ENCODE results near the gene RPL26. TPM values are rescaled to one million over a fixed set of nuclear protein-coding genes. Genes with fewer than 3 reads are reported as not detected.
"Not testable (repeated sequence)": the region's sequence is repeated elsewhere in the genome, so short reads cannot be mapped to it uniquely, and the experiment has no call there.

Gene RPL26
- total RNA-seq, 1 donor: 6,688 TPM

DNA sequence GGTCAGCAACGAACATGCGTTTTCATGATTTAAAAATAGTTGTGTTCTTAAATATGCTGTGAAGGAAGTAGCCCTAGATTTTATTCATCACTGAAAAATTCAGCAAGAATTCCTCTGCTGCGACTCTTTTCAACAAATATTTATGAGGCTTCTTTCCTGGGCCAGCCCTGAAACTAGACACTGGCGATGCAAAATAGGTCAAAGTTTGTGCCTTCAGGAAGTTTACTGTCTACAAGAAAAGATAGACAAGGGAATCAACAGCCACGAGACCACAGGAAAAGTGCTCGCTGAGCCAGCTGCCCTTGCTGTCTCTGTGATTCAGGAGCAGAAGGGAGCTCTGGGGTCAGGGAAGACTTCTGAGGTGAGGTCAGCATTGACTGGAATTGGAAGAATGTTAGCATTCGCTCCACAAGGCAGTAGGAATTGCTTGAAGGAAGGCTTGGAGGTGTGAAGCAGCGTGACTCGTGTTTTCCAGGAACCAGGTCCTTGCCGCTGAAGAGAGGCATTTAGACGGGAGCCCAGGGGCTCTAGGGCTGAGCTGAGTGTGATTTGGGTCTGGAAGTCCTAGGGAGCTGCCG, 1.9 kb upstream of the RPL26 start:
- Histone ChIP-seq H3K4me3 (ENCODE audit: low read length) (no peak overlapping the region), H3K4me1 (ENCODE audit: insufficient read depth, low read length) (peaks cover 48% of the 10 kb centered on the region), H3K9me3 (ENCODE audit: low read depth, low read length) (no peaks in the 10 kb centered on the region), H3K27me3 (ENCODE audit: insufficient read depth, low read length) (no peaks in the 10 kb centered on the region)

DNA sequence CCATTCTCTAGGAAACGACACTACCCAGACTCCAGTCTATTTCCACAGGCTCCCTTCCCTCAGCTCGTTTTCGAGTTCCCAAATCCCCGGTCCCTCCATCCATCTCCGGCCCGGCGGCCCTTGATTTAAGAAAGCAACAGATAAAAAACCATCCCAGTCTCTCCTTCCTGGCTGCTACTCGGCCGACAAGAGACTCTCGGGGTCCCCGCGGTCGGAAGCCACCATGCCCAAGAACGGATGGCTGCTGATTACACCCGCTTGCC, 182 bp downstream of the RPL26 start:
- Histone ChIP-seq H3K27me3 (ENCODE audit: insufficient read depth, low read length) (no peaks in the 10 kb centered on the region), H3K4me3 (ENCODE audit: low read length) (peak overlapping the region; percentile 86), H3K9me3 (ENCODE audit: low read depth, low read length) (no peaks in the 10 kb centered on the region), H3K4me1 (ENCODE audit: insufficient read depth, low read length) (peaks cover 48% of the 10 kb centered on the region)

DNA sequence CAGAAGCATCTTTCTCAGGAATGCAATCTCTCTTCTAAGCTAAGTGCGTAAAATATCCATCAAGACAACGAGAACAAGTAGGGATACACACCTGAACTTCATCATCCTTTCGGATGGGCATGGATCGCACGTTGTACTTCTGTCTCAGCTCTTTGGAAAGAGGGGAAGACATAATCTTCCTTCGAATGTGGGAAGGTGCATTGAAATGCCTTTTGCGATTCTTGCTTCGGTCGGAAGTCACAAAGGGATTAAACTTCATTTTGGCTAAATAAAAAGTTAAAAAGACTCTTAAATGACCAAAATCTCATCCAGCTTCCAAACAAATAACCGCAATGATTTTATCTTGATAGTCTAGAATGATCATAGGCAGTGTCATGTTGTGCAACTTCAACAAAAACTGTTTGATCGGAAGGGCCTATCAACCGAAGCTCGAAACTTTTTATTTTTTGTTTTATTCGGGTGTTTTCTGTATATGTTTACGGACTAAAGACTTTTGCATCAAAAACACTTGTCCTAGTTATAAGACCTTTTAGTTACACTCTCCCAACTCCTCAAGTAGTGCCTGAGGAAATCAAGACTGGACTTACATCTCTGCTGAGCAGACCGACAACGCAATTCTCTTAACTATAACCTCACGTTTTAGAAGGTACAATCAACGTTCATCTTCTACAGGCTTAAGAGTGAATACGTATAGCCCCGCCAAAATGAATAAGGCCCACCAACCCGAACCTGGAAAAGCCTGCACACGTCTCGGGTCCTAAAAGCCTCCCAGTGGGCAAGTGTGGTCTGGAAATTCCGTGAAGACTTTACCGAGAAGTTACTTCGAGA, 727 bp downstream of the RPL26 start:
- H3K4me1 ChIP-seq (ENCODE audit: insufficient read depth, low read length): peaks cover 49% of the 10 kb centered on the region
- no peaks in the 10 kb centered on the region for H3K27me3 ChIP-seq (ENCODE audit: insufficient read depth, low read length)
- no peaks in the 10 kb centered on the region for H3K9me3 ChIP-seq (ENCODE audit: low read depth, low read length)
- H3K4me3 ChIP-seq (ENCODE audit: low read length): peak overlapping the region; percentile 86

DNA sequence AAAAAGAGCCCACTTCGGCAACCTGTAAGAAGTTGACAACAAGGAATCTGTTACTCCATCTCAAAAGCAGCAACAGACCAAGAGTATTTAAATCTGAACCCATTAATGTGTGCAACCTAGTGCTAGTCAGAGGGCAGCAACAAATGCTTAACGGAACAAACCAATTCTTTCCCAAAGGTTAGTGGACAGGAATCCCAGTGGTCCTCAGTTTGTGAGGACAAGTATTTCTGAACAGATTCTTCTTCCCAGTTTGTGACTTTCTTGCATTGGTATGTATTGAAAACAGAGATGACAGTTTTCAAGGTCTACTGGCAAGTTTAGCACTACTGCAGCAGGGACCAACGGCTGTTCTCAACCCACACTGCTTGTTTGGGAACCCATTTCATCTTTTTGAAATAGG, 2.9 kb downstream of the RPL26 start:
- Histone ChIP-seq H3K4me3 (ENCODE audit: low read length) (no peak overlapping the region), H3K4me1 (ENCODE audit: insufficient read depth, low read length) (peaks cover 58% of the 10 kb centered on the region), H3K27me3 (ENCODE audit: insufficient read depth, low read length) (no peaks in the 10 kb centered on the region), H3K9me3 (ENCODE audit: low read depth, low read length) (no peaks in the 10 kb centered on the region)

DNA sequence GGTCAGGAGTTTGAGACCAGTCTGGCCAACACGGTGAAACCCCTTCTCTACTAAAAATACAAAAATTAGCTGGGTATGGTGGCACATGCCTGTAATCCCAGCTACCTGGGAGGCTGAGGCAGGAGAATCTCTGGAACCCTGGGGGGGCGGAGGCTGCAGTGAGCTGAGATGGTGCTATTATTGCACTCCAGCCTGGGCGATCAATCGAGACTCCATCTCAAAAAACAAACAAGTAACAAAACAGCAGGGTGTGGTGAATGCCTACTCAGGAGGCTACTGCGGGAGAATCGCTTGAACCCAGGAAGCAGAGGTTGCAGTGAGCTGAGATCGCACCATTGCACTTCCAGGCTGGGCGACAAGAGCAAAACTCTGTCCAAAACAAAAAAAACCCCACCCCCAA, 4.9 kb downstream of the RPL26 start:
- not testable (repeated sequence) for H3K9me3 ChIP-seq (ENCODE audit: low read depth, low read length); H3K4me3 ChIP-seq (ENCODE audit: low read length); H3K27me3 ChIP-seq (ENCODE audit: insufficient read depth, low read length)
- peaks cover 48% of the 10 kb centered on the region for H3K4me1 ChIP-seq (ENCODE audit: insufficient read depth, low read length)

DNA sequence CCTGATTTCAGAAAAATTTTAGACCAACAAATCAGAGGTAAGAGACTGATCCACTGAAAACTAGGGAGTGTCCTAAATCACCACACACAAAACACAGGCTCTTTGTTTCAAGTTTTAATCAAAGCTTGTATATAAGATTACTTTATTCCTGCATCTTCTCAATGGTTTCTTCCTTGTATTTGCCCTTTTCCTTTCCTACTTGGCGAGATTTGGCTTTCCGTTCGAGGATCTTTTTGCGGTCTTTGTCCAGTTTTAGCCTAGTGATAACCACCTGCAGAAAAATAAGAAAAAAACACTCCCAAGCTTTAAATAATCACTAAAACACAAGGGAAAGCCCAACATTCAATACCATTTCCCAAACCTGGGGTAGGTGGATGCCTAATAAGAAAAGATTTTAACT, 5.6 kb downstream of the RPL26 start:
- H3K27me3 ChIP-seq (ENCODE audit: insufficient read depth, low read length): no peaks in the 10 kb centered on the region
- no peaks in the 10 kb centered on the region for H3K9me3 ChIP-seq (ENCODE audit: low read depth, low read length)
- no peak overlapping the region for H3K4me3 ChIP-seq (ENCODE audit: low read length)
- peaks cover 47% of the 10 kb centered on the region for H3K4me1 ChIP-seq (ENCODE audit: insufficient read depth, low read length)

DNA sequence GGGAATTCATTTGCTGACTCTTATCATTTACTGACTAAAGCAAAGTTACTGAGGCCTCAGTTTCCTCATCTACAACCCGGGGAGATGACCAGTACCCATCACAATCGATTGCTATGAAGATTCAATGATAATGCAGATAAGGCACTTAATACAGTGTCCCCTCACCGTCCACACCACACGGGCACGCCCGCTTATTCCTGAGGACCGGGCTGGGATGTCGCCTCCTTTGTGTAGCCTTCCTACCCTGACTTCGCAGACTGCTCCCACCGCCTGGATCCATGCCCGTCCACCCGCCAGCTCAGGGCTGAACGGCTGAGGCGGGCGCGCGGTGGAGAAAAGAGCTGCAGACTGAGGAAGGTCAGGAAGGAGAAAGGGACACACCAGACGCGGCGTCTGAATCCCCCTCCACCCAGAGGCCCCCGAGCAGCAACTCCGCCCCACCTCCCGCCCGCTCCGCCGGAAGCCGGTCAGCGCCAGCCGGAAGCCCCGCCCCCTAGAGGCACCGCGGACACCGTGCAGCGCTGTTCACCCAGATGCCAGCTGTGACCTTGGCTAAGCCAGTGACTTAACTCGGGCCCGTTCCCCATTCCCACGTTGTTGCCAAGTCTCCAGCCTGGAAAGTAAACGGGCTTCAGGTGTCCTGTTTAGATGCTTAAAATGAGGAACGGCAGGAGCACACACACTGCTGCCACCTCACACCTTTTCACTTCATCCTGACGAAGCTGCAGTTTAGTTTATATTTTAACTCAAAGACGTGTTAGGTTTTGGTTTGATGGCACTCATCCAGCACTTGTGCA, 6.5 kb downstream of the RPL26 start, which contains the start of gene KRABD2:
Gene KRABD2, minus strand, starts transcription at position 434 of the 797 bp plus-strand sequence.
- peaks cover 37% of the 10 kb centered on the region for H3K4me1 ChIP-seq (ENCODE audit: insufficient read depth, low read length)
- no peaks in the 10 kb centered on the region for H3K9me3 ChIP-seq (ENCODE audit: low read depth, low read length)
- no peaks in the 10 kb centered on the region for H3K27me3 ChIP-seq (ENCODE audit: insufficient read depth, low read length)
- H3K4me3 ChIP-seq (ENCODE audit: low read length): peak within 1 kb of the TSS; percentile 73

DNA sequence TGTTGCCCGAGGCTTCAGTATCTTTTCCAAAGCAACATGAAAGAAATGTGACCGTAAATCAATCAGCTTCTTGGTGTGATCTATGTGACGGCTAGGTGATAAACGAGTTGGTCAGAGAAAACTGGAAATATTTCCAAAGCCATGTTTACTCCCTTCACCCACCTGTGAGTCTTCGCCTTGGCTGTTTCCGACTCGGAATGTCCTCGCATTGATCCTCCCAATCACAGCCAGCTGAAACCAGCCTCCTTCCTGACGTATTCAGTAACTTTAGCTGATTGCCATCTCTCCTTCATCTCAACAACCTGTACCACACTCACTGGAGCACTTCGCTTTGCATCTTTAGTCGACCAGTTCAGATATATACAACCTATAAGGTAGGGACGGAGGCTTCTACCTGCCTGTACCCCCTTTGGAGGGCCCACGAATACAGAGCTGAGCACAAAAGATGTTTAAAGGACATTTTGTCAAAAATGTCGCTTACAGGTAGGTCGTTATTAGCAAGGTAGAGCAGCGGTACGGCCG, 7.2 kb downstream of the RPL26 start:
- Histone ChIP-seq H3K27me3 (ENCODE audit: insufficient read depth, low read length) (no peaks in the 10 kb centered on the region), H3K4me1 (ENCODE audit: insufficient read depth, low read length) (peaks cover 31% of the 10 kb centered on the region), H3K9me3 (ENCODE audit: low read depth, low read length) (no peaks in the 10 kb centered on the region), H3K4me3 (ENCODE audit: low read length) (peak overlapping the region; percentile 73)

DNA sequence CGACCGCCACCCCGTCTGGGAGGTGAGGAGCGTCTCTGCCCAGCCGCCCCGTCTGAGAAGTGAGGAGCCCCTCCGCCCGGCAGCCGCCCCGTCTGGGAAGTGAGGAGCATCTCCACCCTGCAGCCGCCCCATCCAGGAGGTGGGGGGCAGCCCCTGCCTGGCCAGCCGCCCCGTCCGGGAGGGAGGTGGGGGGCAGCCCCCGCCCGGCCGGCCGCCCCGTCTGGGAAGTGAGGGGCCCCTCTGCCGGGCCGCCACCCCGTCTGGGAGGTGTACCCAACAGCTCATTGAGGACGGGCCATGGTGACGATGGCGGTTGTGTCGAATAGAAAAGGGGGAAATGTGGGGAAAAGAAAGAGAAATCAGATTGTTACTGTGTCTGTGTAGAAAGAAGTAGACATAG, 9.1 kb downstream of the RPL26 start:
- peaks cover 38% of the 10 kb centered on the region for H3K4me1 ChIP-seq (ENCODE audit: insufficient read depth, low read length)
- H3K27me3 ChIP-seq (ENCODE audit: insufficient read depth, low read length); H3K4me3 ChIP-seq (ENCODE audit: low read length); H3K9me3 ChIP-seq (ENCODE audit: low read depth, low read length): not testable (repeated sequence)

DNA sequence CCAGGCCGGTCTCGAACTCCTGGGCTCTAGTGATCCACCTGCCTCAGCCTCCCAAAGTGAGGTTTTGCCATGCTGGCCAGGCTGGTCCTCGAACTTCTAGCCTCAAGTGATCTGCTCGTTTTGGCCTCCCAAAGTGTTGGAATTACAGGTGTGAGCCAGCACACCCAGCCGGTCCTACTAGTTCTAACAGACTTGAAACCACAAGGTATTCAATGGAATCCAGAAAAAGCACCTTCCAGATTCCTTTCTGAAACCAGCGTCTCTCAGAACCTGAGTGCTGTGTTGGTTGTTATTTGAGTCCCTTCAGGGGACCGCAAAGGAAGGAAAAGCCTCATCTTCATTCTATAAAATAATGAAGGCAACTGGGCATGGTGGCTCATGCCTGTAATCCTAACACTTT, 10.6 kb downstream of the RPL26 start:
- H3K27me3 ChIP-seq (ENCODE audit: insufficient read depth, low read length): no peaks in the 10 kb centered on the region
- peaks cover 38% of the 10 kb centered on the region for H3K4me1 ChIP-seq (ENCODE audit: insufficient read depth, low read length)
- H3K9me3 ChIP-seq (ENCODE audit: low read depth, low read length): no peaks in the 10 kb centered on the region
- H3K4me3 ChIP-seq (ENCODE audit: low read length): no peak overlapping the region

DNA sequence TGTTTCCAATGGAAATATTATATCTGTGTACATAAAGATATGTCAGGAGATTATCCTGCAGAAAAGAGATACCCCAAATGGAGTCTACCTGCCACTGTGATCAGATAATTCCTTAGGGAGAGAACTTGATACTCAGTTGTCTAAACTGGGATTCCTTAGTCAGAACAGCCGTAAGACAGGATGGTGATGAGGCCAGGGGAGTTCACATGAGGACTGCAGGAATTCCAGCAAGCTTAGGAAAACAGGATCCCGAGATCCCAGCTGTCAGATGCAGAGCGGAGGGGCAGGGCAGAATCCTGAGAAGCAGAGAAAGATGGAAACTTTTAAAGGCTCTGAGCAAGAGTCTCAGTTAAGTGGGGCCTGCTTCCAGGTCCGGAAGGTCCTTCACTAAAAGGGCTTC, 11.2 kb downstream of the RPL26 start:
- H3K4me1 ChIP-seq (ENCODE audit: insufficient read depth, low read length): peaks cover 32% of the 10 kb centered on the region
- H3K4me3 ChIP-seq (ENCODE audit: low read length): no peak overlapping the region
- H3K9me3 ChIP-seq (ENCODE audit: low read depth, low read length): no peaks in the 10 kb centered on the region
- H3K27me3 ChIP-seq (ENCODE audit: insufficient read depth, low read length): no peaks in the 10 kb centered on the region

DNA sequence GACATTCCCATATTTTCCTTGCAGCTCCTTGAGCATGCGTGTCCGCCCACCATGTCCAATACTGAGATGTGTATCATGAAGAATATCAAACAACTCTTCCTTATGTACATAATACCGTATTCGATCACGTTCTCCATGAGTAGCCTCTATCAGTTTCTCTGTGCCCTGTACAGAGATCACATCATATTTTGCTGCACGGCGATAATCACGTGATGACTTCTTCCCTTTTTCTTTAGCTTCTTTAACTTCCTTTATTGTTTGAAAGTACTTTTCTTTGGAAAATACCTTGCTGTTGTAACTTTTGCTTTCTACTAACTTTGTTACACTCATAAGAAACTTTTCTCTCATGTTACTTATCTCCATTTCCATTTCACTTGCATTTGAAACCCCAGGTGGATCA, 13.0 kb downstream of the RPL26 start:
- Histone ChIP-seq H3K4me1 (ENCODE audit: insufficient read depth, low read length) (peaks cover 16% of the 10 kb centered on the region), H3K4me3 (ENCODE audit: low read length) (no peak overlapping the region), H3K9me3 (ENCODE audit: low read depth, low read length) (no peaks in the 10 kb centered on the region), H3K27me3 (ENCODE audit: insufficient read depth, low read length) (no peaks in the 10 kb centered on the region)

DNA sequence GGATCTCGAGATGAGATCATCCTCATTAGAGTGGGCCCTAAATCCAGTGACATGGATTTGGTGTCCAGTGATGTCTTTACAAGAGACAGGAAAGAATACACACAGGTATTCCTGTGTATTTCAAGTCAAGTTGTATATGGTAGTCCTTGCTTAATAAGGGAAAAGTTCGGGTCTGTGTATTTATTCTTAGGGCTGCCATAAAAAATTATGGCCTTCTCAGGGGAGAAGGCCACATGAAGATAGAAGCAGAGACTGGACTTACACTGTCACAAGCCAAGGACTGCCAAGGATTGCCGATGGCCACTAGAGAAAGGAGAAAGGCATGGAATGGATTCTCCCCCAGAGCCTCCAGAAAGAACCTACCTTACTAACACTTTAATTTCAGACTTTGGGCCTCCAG, 14.8 kb downstream of the RPL26 start:
- H3K4me1 ChIP-seq (ENCODE audit: insufficient read depth, low read length): peaks cover 16% of the 10 kb centered on the region
- no peaks in the 10 kb centered on the region for H3K27me3 ChIP-seq (ENCODE audit: insufficient read depth, low read length)
- no peaks in the 10 kb centered on the region for H3K9me3 ChIP-seq (ENCODE audit: low read depth, low read length)
- H3K4me3 ChIP-seq (ENCODE audit: low read length): no peak overlapping the region

DNA sequence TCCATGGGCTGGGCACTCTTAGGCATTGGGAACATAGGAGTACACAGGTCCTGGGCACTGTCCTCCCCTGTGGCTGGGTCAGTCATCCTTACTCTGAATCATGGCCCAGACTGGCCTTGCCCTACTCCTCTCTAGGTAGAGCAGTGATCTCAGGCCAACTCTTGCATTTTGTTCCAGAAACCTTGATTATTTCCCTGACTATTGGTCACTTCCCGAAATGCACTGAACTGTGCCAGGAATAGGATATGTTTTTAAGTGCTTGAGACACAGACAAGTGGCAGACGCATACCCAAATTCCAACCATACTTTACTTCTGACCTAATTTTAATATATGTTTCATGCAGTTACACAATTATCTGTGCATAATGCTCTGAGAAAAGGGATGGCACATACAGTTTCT, 16.8 kb downstream of the RPL26 start:
- no peaks in the 10 kb centered on the region for H3K27me3 ChIP-seq (ENCODE audit: insufficient read depth, low read length)
- no peak overlapping the region for H3K4me3 ChIP-seq (ENCODE audit: low read length)
- H3K4me1 ChIP-seq (ENCODE audit: insufficient read depth, low read length): peaks cover 16% of the 10 kb centered on the region
- no peaks in the 10 kb centered on the region for H3K9me3 ChIP-seq (ENCODE audit: low read depth, low read length)

DNA sequence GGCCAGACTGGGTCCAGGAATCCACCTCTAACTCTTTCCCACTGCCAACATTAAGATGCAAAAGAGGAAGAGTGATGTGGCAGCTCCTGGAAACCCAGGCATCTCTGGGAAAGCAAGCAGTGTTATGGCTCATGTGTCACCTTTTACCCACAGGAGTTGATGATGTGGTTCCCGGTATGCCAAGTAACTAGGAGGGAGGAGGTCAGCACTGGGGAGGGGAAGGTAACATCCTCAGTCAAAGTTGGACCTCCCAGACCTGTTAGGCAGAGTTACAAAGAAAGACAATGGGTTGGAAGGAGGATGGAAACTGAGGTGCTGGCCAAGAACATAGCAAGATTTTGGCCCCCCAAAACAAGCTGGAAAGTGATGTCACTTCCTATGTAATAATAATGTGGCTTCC, 17.9 kb downstream of the RPL26 start:
- Histone ChIP-seq H3K4me1 (ENCODE audit: insufficient read depth, low read length) (peaks cover 10% of the 10 kb centered on the region), H3K4me3 (ENCODE audit: low read length) (no peak overlapping the region), H3K9me3 (ENCODE audit: low read depth, low read length) (no peaks in the 10 kb centered on the region), H3K27me3 (ENCODE audit: insufficient read depth, low read length) (no peaks in the 10 kb centered on the region)

Data from mononuclear cell (primary cell).